Measurements from ENCODE around the gene ZNF595.

GRCh38 chr4:113732-114131 is 60.6 kb downstream of the ZNF595 start:
- TF ChIP-seq CTCF (IDR thresholded peaks at IDR 0.05) (no peak), POLR2AphosphoS5 (IDR thresholded peaks at IDR 0.05) (no peak), POLR2A (IDR thresholded peaks at IDR 0.05) (no peak)
